IMR-90 (cell line): Measurements from ENCODE around the gene EEF2K. TPM values are rescaled to one million over a fixed set of nuclear protein-coding genes. Genes with fewer than 3 reads are reported as not detected.

ENCODE experiments used
- ATAC-seq: fragments of 200-7000 bp; cut with Tn5 transposase; 2 replicates; pipeline ENCODE4 v1.9.1; 2020; ENCODE audit warnings: low read depth, mild to moderate bottlenecking, moderate library complexity
- BruUV-seq: library from RNA; stranded (reverse); fragments of 400-500 nt; replicated peaks from 2 replicates; lab custom pipeline; 2021; lab: Mats Ljungman, UMichigan
- CTCF ChIA-PET: fragments of 300-600 bp; formaldehyde crosslinking; extraction: SDS; loops from one replicate; lab custom pipeline; 2021; ENCODE audit warnings: antibody characterized with exemption; lab: Yijun Ruan, JAX
- POLR2A ChIA-PET: fragments of 300-600 bp; sonication (Branson Sonifier 250); formaldehyde crosslinking; loops from one replicate; lab custom pipeline; 2022; ENCODE audit warnings: antibody characterized with exemption; ENCODE audit not compliant: unreplicated experiment; lab: Charles Lee
- DNase-seq: peaks from one replicate; pipeline ENCODE4 v3.0.0; 2013
- H2AFZ ChIP-seq: replicated peaks from 2 replicates; pipeline ENCODE3; 2013; ENCODE audit warnings: low read length, mild to moderate bottlenecking; ENCODE audit not compliant: poor library complexity
- H2AK5ac ChIP-seq: 2 replicates; pipeline ENCODE4 v1.6.1; 2013; ENCODE audit warnings: low read depth, low read length, inconsistent platforms
- H2AK9ac ChIP-seq: replicated peaks from 2 replicates; pipeline ENCODE3; 2013; ENCODE audit warnings: mild to moderate bottlenecking, low read depth, low read length, moderate library complexity; ENCODE audit not compliant: poor library complexity
- H2BK120ac ChIP-seq: 2 replicates; pipeline ENCODE4 v1.6.1; 2013; ENCODE audit warnings: low read depth, low read length, inconsistent platforms
- H2BK15ac ChIP-seq: 3 replicates; pipeline ENCODE4 v1.6.1; 2013; ENCODE audit warnings: low read depth, low read length, inconsistent platforms
- H2BK20ac ChIP-seq: 2 replicates; pipeline ENCODE4 v1.6.1; 2013; ENCODE audit warnings: low read depth, mild to moderate bottlenecking, inconsistent platforms, low read length, moderate library complexity
- H2BK5ac ChIP-seq: 2 replicates; pipeline ENCODE4 v1.6.1; 2013; ENCODE audit warnings: mild to moderate bottlenecking, low read depth, low read length, inconsistent platforms; ENCODE audit not compliant: poor library complexity, severe bottlenecking
- H3K14ac ChIP-seq: replicated peaks from 2 replicates; pipeline ENCODE4 v1.6.1; 2013; ENCODE audit warnings: low read depth, low read length, inconsistent platforms
- H3K18ac ChIP-seq: 2 replicates; pipeline ENCODE4 v1.6.1; 2013; ENCODE audit warnings: low read depth, low read length, control low read depth
- H3K23ac ChIP-seq: 2 replicates; pipeline ENCODE4 v1.6.1; 2013; ENCODE audit warnings: low read depth, low read length, inconsistent platforms
- H3K27ac ChIP-seq: 2 replicates; pipeline ENCODE4 v1.5.1; 2013; ENCODE audit warnings: mild to moderate bottlenecking, control low read depth, low read length; ENCODE audit not compliant: insufficient read depth
- H3K27me3 ChIP-seq: 2 replicates; pipeline ENCODE4 v1.6.1; 2013; ENCODE audit warnings: low read length; ENCODE audit not compliant: control insufficient read depth, insufficient read depth
- H3K36me3 ChIP-seq: 2 replicates; pipeline ENCODE4 v1.6.1; 2013; ENCODE audit warnings: low read length, mixed read lengths; ENCODE audit not compliant: control insufficient read depth, insufficient read depth
- H3K4ac ChIP-seq: 2 replicates; pipeline ENCODE4 v1.6.1; 2013; ENCODE audit warnings: low read depth, low read length, inconsistent platforms
- H3K4me1 ChIP-seq: 2 replicates; pipeline ENCODE4 v1.6.1; 2013; ENCODE audit warnings: low read length, mixed read lengths; ENCODE audit not compliant: control insufficient read depth, insufficient read depth
- H3K4me2 ChIP-seq: 2 replicates; pipeline ENCODE4 v1.6.1; 2013; ENCODE audit warnings: low read depth, mild to moderate bottlenecking, control low read depth, low read length, moderate library complexity
- H3K4me3 ChIP-seq: 2 replicates; pipeline ENCODE4 v1.5.1; 2013; ENCODE audit warnings: low read depth, mild to moderate bottlenecking, control low read depth, low read length, moderate library complexity; ENCODE audit not compliant: insufficient read depth
- H3K56ac ChIP-seq: 2 replicates; pipeline ENCODE4 v1.6.1; 2013; ENCODE audit warnings: low read length, inconsistent platforms; ENCODE audit not compliant: insufficient read depth; ENCODE audit errors: extremely low read depth
- H3K79me1 ChIP-seq, 2 experiments: 2 replicates each; pipeline ENCODE4 v1.6.1; 2013; ENCODE audit warnings: low read length in 2 of 2, inconsistent platforms in 1 of 2, low read depth in 1 of 2
- H3K9ac ChIP-seq: 2 replicates; pipeline ENCODE4 v1.6.1; 2013; ENCODE audit warnings: low read depth, low read length, control low read depth
- H3K9me1 ChIP-seq: 2 replicates; pipeline ENCODE4 v1.6.1; 2013; ENCODE audit warnings: low read length, inconsistent platforms; ENCODE audit not compliant: insufficient read depth
- H3K9me3 ChIP-seq: 2 replicates; pipeline ENCODE4 v1.6.1; 2013; ENCODE audit warnings: low read length; ENCODE audit not compliant: control insufficient read depth, insufficient read depth
- H4K20me1 ChIP-seq: 2 replicates; pipeline ENCODE4 v1.6.1; 2013; ENCODE audit warnings: low read length, inconsistent platforms; ENCODE audit not compliant: insufficient read depth
- H4K5ac ChIP-seq: 2 replicates; pipeline ENCODE4 v1.6.1; 2013; ENCODE audit warnings: mild to moderate bottlenecking, low read depth, low read length, control low read depth
- H4K8ac ChIP-seq, 2 experiments: 2 replicates each; pipeline ENCODE4 v1.6.1; 2013; ENCODE audit warnings: low read depth in 2 of 2, low read length in 2 of 2, control low read depth in 1 of 2, inconsistent platforms in 1 of 2
- H4K91ac ChIP-seq: 2 replicates; pipeline ENCODE4 v1.6.1; 2013; ENCODE audit warnings: low read depth, low read length, inconsistent platforms; ENCODE audit not compliant: insufficient read depth
- BHLHE40 ChIP-seq: fragments of 150-350 bp; IDR thresholded peaks from 2 replicates; pipeline ENCODE4 v1.6.1; 2016; ENCODE audit warnings: mild to moderate bottlenecking, low read depth, low read length
- CEBPB ChIP-seq: IDR thresholded peaks from 2 replicates; pipeline ENCODE4 v1.6.1; 2012; ENCODE audit warnings: low read depth, low read length, improper control_type of control experiment
- CHD1 ChIP-seq: IDR thresholded peaks from 2 replicates; pipeline ENCODE4 v1.6.1; 2012; ENCODE audit warnings: low read depth, low read length, improper control_type of control experiment
- FOS ChIP-seq: fragments of 150-350 bp; IDR thresholded peaks from 2 replicates; pipeline ENCODE4 v1.6.1; 2016; ENCODE audit warnings: low read depth, low read length
- MAFK ChIP-seq: IDR thresholded peaks from 2 replicates; pipeline ENCODE4 v1.6.1; 2012; ENCODE audit warnings: low read depth, low read length, improper control_type of control experiment
- MAZ ChIP-seq: IDR thresholded peaks from 2 replicates; pipeline ENCODE4 v1.6.1; 2012; ENCODE audit warnings: low read depth, mild to moderate bottlenecking, low read length, improper control_type of control experiment, moderate library complexity, borderline replicate concordance
- MXI1 ChIP-seq: IDR thresholded peaks from 2 replicates; pipeline ENCODE4 v1.6.1; 2012; ENCODE audit warnings: low read depth, mild to moderate bottlenecking, low read length, moderate library complexity, borderline replicate concordance
- NFE2L2 ChIP-seq: fragments of 150-350 bp; IDR thresholded peaks from 2 replicates; pipeline ENCODE4 v1.6.1; 2016; ENCODE audit warnings: low read depth, mild to moderate bottlenecking, low read length
- POLR2A ChIP-seq: IDR thresholded peaks from 2 replicates; pipeline ENCODE4 v1.6.1; 2012; ENCODE audit warnings: mild to moderate bottlenecking, low read depth, low read length
- RAD21 ChIP-seq: IDR thresholded peaks from 2 replicates; pipeline ENCODE4 v1.6.1; 2012; ENCODE audit warnings: low read length, improper control_type of control experiment
- RCOR1 ChIP-seq: IDR thresholded peaks from 2 replicates; pipeline ENCODE4 v1.6.1; 2012; ENCODE audit warnings: mild to moderate bottlenecking, low read length, improper control_type of control experiment; ENCODE audit not compliant: insufficient replicate concordance
- RFX5 ChIP-seq: IDR thresholded peaks from 2 replicates; pipeline ENCODE4 v1.8.0; 2012; ENCODE audit warnings: low read depth, mild to moderate bottlenecking, low read length, moderate library complexity
- SMC3 ChIP-seq: fragments of 150-350 bp; IDR thresholded peaks from 2 replicates; pipeline ENCODE4 v1.6.1; 2016; ENCODE audit warnings: low read depth, mild to moderate bottlenecking, antibody characterized with exemption, low read length, moderate library complexity
- WGBS, 2 experiments: methylation state at CpG; one replicate each; pipeline versions ENCODE4 v1.1.5 to v1.1.7; 2013; ENCODE audit warnings: missing lambda C conversion rate in 2 of 2; ENCODE audit not compliant: insufficient read length in 1 of 2; ENCODE audit errors: extremely low coverage in 2 of 2; 5-methylcytosine and 5-hydroxymethylcytosine counted together
- dilution Hi-C: fragments of 300-500 bp; cut with HindIII; formaldehyde crosslinking; loops from one replicate; pipeline ENCODE4 v1.14.3; 2018; ENCODE audit warnings: low sequenced_read_pairs; ENCODE audit not compliant: unreplicated experiment
- in situ Hi-C: fragments of 300-500 bp; cut with MboI; formaldehyde crosslinking; loops from 3 replicates; pipeline ENCODE4 v1.14.3; 2019; ENCODE audit warnings: low sequenced_read_pairs, inconsistent platforms, mixed read lengths
- intact Hi-C: fragments of 100-400 bp; cut with micrococcal nuclease; formaldehyde crosslinking; loops from 2 replicates; pipeline ENCODE4 v1.10.0; 2022
- polyA plus RNA-seq, 3 experiments: library from polyadenylated mRNA; depleted of rRNA; stranded (reverse); fragments of >200 nt; gene quantifications; 2 replicates each; pipeline ENCODE4 v1.2.3, GENCODE V29; 2012; ENCODE audit warnings: low replicate concordance in 1 of 3
- total RNA-seq: library from RNA; depleted of rRNA; stranded (reverse); fragments of >200 nt; gene quantifications from 2 replicates; pipeline ENCODE4 v1.2.3, GENCODE V29; 2012
- TF ChIP-seq, protein P1 (sequence below): fragments of 150-350 bp; IDR thresholded peaks from 2 replicates; pipeline ENCODE4 v1.6.1; 2017; ENCODE audit warnings: mild to moderate bottlenecking, antibody characterized with exemption, low read length, low read depth
- TF ChIP-seq, protein P2 (sequence below): conservative IDR thresholded peaks from 2 replicates; pipeline ENCODE4 v1.5.1; 2012; ENCODE audit warnings: mild to moderate bottlenecking, low read depth, low read length, improper control_type of control experiment
- TF ChIP-seq, protein P3 (sequence below): fragments of 150-350 bp; IDR thresholded peaks from 2 replicates; pipeline ENCODE4 v1.6.1; 2016; ENCODE audit warnings: low read depth, mild to moderate bottlenecking, low read length, moderate library complexity, borderline replicate concordance

Gene EEF2K
- total and polyA plus RNA-seq, 2 of the 4 experiments (the other 2 are of a cell fraction) = 9.7 to 16.5 TPM

- no peak overlapping the region for H3K4me3 ChIP-seq
- DNase-seq (no peak), ATAC-seq (no peak)
- no peak overlapping the region for H3K18ac ChIP-seq
- H3K79me1 ChIP-seq = peaks cover 14 to 30% of the 10 kb centered on the region in 2 experiments
- BruUV-seq = no TSS peak
- no peak overlapping the region for H2AK5ac ChIP-seq
- H4K8ac ChIP-seq = no peak overlapping the region
- H3K23ac ChIP-seq = no peak overlapping the region
- ChIA-PET POLR2A (no interaction called here), CTCF (interaction anchor here (1.9 kb wide), 1 partner anchor 9 kb away, joined by 7 read pairs; no protein-coding TSS in a partner anchor)
- 94% methylated on average over 13 of the region's 24 CpGs; no CpG with 5 or more reads in 1 of the 2 experiments for WGBS, 2 experiments
- H3K27ac ChIP-seq = no peak overlapping the region
- no peak overlapping the region for H3K56ac ChIP-seq
- H2AK9ac ChIP-seq = no peak overlapping the region
- H4K20me1 ChIP-seq = peaks cover 13% of the 10 kb centered on the region; the same call in 1 of the 2 replicates
- dilution Hi-C loops (no loop called here), intact Hi-C loops (no loop called here), in situ Hi-C loops (no loop called here)
- no peak overlapping the region for H2BK20ac ChIP-seq
- H3K9me1 ChIP-seq = no peaks in the 10 kb centered on the region; the same call in 1 of the 2 replicates
- no peak for TF ChIP-seq NFE2L2
- TF ChIP-seq FOS = no peak
- TF ChIP-seq RCOR1 = no peak
- no peak for TF ChIP-seq RFX5
- TF ChIP-seq CEBPB = no peak
- no peak for TF ChIP-seq CHD1
- TF ChIP-seq RAD21 = no peak
- no peak for TF ChIP-seq MAZ
- TF ChIP-seq MAFK = no peak
- TF ChIP-seq, protein P1, sequence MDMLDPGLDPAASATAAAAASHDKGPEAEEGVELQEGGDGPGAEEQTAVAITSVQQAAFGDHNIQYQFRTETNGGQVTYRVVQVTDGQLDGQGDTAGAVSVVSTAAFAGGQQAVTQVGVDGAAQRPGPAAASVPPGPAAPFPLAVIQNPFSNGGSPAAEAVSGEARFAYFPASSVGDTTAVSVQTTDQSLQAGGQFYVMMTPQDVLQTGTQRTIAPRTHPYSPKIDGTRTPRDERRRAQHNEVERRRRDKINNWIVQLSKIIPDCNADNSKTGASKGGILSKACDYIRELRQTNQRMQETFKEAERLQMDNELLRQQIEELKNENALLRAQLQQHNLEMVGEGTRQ = no peak
- TF ChIP-seq, protein P2, sequence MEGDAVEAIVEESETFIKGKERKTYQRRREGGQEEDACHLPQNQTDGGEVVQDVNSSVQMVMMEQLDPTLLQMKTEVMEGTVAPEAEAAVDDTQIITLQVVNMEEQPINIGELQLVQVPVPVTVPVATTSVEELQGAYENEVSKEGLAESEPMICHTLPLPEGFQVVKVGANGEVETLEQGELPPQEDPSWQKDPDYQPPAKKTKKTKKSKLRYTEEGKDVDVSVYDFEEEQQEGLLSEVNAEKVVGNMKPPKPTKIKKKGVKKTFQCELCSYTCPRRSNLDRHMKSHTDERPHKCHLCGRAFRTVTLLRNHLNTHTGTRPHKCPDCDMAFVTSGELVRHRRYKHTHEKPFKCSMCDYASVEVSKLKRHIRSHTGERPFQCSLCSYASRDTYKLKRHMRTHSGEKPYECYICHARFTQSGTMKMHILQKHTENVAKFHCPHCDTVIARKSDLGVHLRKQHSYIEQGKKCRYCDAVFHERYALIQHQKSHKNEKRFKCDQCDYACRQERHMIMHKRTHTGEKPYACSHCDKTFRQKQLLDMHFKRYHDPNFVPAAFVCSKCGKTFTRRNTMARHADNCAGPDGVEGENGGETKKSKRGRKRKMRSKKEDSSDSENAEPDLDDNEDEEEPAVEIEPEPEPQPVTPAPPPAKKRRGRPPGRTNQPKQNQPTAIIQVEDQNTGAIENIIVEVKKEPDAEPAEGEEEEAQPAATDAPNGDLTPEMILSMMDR = no peak
- no peak for TF ChIP-seq MXI1
- TF ChIP-seq SMC3 = no peak
- TF ChIP-seq, protein P3, sequence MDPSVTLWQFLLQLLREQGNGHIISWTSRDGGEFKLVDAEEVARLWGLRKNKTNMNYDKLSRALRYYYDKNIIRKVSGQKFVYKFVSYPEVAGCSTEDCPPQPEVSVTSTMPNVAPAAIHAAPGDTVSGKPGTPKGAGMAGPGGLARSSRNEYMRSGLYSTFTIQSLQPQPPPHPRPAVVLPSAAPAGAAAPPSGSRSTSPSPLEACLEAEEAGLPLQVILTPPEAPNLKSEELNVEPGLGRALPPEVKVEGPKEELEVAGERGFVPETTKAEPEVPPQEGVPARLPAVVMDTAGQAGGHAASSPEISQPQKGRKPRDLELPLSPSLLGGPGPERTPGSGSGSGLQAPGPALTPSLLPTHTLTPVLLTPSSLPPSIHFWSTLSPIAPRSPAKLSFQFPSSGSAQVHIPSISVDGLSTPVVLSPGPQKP = no peak
- no peak for TF ChIP-seq BHLHE40
- no peak for TF ChIP-seq POLR2A
- no peak overlapping the region for H2BK15ac ChIP-seq
- H3K9me3 ChIP-seq = no peaks in the 10 kb centered on the region
- no peaks in the 10 kb centered on the region for H3K27me3 ChIP-seq
- H3K36me3 ChIP-seq = peaks cover 49% of the 10 kb centered on the region
- H2BK120ac ChIP-seq = no peak overlapping the region
- H3K14ac ChIP-seq = no peak overlapping the region
- no peak overlapping the region for H3K4me2 ChIP-seq
- no peak overlapping the region for H2AFZ ChIP-seq
- H4K5ac ChIP-seq = no peak overlapping the region
- no peak overlapping the region for H3K4ac ChIP-seq
- no peaks in the 10 kb centered on the region for H3K4me1 ChIP-seq
- H2BK5ac ChIP-seq = no peak overlapping the region
- no peak overlapping the region for H4K91ac ChIP-seq
- no peak overlapping the region for H3K9ac ChIP-seq
Observed at GRCh38 chr16:22308824-22309520, 102.9 kb downstream of the EEF2K start.
